ENCODE data around the gene RTP5. TPM values are rescaled to one million over a fixed set of nuclear protein-coding genes. Genes with fewer than 3 reads are reported as not detected.

The RTP5 gene
- total RNA-seq, 6 experiments from 2014 or later = not detected

- peak; percentile 30 for TF ChIP-seq CTCF (IDR thresholded peaks at IDR 0.05)
- peak overlapping the region; percentile 30; the same call in 1 of the 2 replicates for H3K27ac Mint-ChIP-seq
- H3K27me3 Mint-ChIP-seq (ENCODE audit: insufficient read depth) = peaks cover 7% of the 10 kb centered on the region; the same call in 1 of the 2 replicates
- peaks cover 22% of the 10 kb centered on the region for H3K4me1 Mint-ChIP-seq (ENCODE audit: low read depth)
- DNase-seq = peak; percentile 25
- no peaks in the 10 kb centered on the region for H3K9me3 Mint-ChIP-seq
- H3K36me3 Mint-ChIP-seq (ENCODE audit: low read depth) = no peaks in the 10 kb centered on the region; the same call in 1 of the 2 replicates
- peak overlapping the region; percentile 88 for H3K4me3 Mint-ChIP-seq
These were observed 12.6 kb downstream of the RTP5 start for GRCh38 chr2:241882091-241882625.

GRCh38 chr2:241884951-241885290, 15.4 kb downstream of the RTP5 start:
- no peak for TF ChIP-seq CTCF (IDR thresholded peaks at IDR 0.05)
- Mint-ChIP-seq H3K36me3 (ENCODE audit: low read depth) (peaks cover 9% of the 10 kb centered on the region; the same call in 1 of the 2 replicates), H3K4me1 (ENCODE audit: low read depth) (peaks cover 22% of the 10 kb centered on the region), H3K4me3 (no peak overlapping the region), H3K9me3 (peaks cover 9% of the 10 kb centered on the region), H3K27ac (no peak overlapping the region), H3K27me3 (ENCODE audit: insufficient read depth) (peaks cover 7% of the 10 kb centered on the region)
- no peak for DNase-seq

- peaks cover 7% of the 10 kb centered on the region for H3K27me3 Mint-ChIP-seq (ENCODE audit: insufficient read depth)
- peaks cover 9% of the 10 kb centered on the region; the same call in 1 of the 2 replicates for H3K36me3 Mint-ChIP-seq (ENCODE audit: low read depth)
- H3K27ac Mint-ChIP-seq = no peak overlapping the region
- no peak for DNase-seq
- H3K4me3 Mint-ChIP-seq = no peak overlapping the region
- TF ChIP-seq CTCF (IDR thresholded peaks at IDR 0.05) = no peak
- peaks cover 9% of the 10 kb centered on the region for H3K9me3 Mint-ChIP-seq
- peaks cover 22% of the 10 kb centered on the region for H3K4me1 Mint-ChIP-seq (ENCODE audit: low read depth)
These were observed 15.9 kb downstream of the RTP5 start for GRCh38 chr2:241885291-241885945.

- TF ChIP-seq CTCF (IDR thresholded peaks at IDR 0.05) = no peak
- H3K27me3 Mint-ChIP-seq (ENCODE audit: insufficient read depth) = peaks cover 7% of the 10 kb centered on the region
- H3K36me3 Mint-ChIP-seq (ENCODE audit: low read depth) = peaks cover 9% of the 10 kb centered on the region; the same call in 1 of the 2 replicates
- DNase-seq = no peak
- H3K4me1 Mint-ChIP-seq (ENCODE audit: low read depth) = peaks cover 18% of the 10 kb centered on the region
- H3K27ac Mint-ChIP-seq = no peak overlapping the region
- H3K9me3 Mint-ChIP-seq = peaks cover 9% of the 10 kb centered on the region
- no peak overlapping the region for H3K4me3 Mint-ChIP-seq
These were observed 16.6 kb downstream of the RTP5 start for GRCh38 chr2:241885946-241886643.

- no peak overlapping the region for H3K27ac Mint-ChIP-seq
- no peak for TF ChIP-seq CTCF (IDR thresholded peaks at IDR 0.05)
- H3K27me3 Mint-ChIP-seq (ENCODE audit: insufficient read depth) = peaks cover 5% of the 10 kb centered on the region
- peaks cover 9% of the 10 kb centered on the region; the same call in 1 of the 2 replicates for H3K36me3 Mint-ChIP-seq (ENCODE audit: low read depth)
- H3K9me3 Mint-ChIP-seq = peaks cover 9% of the 10 kb centered on the region
- H3K4me3 Mint-ChIP-seq = no peak overlapping the region
- no peak for DNase-seq
- H3K4me1 Mint-ChIP-seq (ENCODE audit: low read depth) = peaks cover 19% of the 10 kb centered on the region
These were observed 17.4 kb downstream of the RTP5 start for GRCh38 chr2:241886840-241887447.

Data from HFFc6 (cell line).